Activated CD4-positive, CD25-positive, alpha-beta regulatory T cell treated with anti-CD3 and anti-CD28 coated beads, Interleukin-2, amount 50 U/mL, for 16 hours (primary cell): Measurements from ENCODE around the gene PACSIN3.
"Not testable (repeated sequence)": the region's sequence is repeated elsewhere in the genome, so short reads cannot be mapped to it uniquely, and the experiment has no call there.

Source experiments
- DNase-seq: peaks from one replicate; pipeline ENCODE4 v3.0.0-alpha.2; 2020; ENCODE audit warnings: low read depth, low spot score

Gene PACSIN3

DNA sequence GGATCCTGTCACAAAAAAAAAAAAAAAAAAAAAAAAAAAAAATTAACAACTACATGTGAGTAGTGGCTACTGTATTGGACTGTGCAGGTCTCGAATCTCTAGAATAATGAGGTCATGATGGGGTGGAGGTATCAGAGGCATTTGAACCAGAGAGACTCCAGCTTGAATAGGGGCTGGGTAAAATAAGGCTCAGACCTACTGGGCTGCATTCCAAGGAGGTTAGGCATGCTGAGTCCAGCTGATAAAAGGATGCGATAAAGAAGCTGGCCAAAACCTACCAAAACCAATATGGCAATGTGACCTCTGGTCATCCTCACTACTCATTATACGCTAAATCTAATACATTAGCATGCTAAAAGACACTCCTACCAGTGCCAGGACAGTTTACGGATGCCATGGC, 5.9 kb upstream of the PACSIN3 start:
- DNase-seq, result no peak

- not testable (repeated sequence) for DNase-seq
These were observed 4.9 kb upstream of the PACSIN3 start for GRCh38 chr11:47191137-47191536.

- no peak for DNase-seq
These were observed 3.0 kb upstream of the PACSIN3 start for GRCh38 chr11:47189100-47189834.

DNA sequence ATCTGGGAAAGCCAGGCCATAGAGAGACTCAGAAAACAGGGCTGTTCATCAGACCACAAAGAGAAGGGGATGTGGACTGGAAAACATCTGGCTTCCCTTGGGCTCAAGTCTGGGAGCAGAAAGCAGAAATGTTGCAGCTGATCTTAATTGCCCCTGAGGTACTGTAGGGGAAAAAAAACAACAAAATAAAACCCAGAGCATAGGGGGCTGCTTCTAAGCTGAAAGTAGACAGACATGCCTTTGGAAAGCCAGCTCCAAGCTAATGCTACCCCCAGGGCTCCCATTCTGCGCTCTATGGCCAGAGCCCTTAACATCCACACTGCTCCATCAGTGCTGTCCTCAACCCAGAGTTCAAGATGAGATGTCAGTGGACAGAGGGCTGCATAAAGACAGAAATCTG, 2.0 kb upstream of the PACSIN3 start:
- no peak for DNase-seq

DNA sequence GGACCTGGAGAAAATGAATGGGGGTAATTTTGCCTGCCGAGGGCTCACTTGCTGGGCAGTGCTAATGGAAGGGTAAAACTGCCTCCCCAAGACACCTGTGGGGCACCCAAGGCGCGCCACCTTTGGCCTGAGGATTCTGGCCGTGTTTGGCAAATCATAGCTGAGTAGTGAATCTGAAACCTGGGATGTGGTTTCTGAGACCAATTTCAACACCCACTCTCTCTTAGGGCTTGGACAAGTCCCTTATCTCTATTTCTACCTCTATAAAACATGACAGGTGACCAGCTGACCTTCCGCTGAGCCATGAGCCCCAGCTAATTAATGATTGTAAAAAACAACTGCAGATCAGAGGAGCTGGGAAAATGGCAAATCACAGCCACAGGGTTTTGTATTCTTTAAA, 1.5 kb upstream of the PACSIN3 start:
- no peak for DNase-seq

DNA sequence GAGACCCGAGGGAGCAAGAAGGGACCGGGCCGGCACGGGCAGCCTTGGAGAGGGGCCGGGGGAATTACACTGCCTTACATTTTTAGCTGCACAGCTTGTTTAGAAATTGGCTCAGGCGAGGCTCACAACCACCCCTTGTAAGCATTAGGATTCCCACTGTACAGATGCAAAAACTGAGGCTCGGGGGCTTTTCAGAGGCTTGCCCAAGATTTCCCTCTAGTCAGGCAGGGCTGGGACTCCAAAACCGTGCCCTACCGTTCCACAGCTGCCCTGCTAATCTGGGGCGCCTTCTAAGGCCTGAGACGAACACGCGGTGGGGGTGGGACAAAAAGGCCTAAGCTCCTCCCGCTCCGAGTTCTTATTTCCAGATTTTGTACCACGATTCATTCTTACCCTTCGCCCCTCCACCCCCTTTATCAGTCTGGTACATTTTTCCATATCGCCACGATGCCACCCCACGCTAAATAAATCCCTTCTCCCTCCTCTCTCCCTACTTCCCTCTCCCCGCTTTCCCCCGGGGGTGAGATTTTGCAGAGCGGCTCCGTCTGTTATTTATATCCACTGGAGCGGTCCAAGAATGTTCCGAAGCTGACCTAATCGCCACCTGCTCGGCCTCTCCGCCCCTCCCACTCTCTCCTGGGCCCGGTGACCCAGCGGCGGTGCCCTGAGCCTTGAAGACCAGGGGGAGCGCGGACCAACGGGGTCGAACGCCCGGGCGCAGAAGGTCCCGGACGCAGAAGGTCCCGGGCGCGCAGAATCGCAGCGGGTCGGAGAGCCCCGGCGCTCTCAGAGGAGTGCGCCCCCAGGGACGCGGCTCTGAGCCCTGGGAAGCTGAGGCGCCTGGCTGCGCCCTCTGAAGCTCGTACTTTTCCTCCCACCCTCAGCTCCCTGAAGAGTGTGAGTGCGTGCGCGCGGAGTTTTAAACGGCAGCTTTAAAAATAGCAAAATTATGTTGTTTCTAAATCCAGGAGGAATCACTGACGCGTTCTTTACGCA, 764 bp upstream of the PACSIN3 start:
- DNase-seq, result no peak

DNA sequence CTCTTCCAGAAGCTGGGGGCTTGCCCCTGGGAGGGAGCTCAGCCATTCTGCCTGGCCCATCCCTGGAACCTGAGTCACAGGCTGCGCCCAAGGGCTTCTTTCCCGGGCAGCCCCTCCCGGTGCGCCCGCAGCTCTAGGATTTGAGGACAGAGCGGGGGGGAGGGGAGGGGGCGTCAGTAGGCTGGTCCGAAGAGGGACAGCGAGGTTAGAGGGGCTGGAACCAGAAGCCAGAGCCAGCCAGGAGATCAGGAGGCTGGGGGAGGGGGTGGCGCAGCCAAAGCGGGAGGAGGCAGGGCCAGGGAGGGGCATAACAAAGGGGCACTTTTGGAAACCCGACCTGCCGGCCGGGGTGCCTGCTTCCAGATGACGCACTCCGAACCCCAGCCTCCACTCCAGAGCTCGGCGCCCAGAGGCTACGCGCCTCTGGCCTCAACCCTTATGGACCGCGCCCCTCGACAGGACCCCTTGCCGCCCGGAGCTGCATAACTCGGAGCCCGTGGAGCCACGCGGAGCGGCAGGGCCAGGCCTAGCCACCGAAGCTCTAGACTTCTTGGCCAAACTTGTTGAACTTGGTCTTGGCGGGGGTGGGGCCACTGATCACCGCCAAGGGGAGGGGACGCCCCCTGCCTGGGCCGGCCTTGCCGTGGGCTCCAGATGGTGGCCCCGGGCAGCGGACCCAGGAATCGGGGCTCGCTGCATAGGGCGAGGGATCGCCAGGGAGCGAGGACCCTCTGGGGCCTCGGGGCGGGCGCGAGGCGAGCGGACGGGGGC, 744 bp downstream of the PACSIN3 start:
- no peak for DNase-seq

DNA sequence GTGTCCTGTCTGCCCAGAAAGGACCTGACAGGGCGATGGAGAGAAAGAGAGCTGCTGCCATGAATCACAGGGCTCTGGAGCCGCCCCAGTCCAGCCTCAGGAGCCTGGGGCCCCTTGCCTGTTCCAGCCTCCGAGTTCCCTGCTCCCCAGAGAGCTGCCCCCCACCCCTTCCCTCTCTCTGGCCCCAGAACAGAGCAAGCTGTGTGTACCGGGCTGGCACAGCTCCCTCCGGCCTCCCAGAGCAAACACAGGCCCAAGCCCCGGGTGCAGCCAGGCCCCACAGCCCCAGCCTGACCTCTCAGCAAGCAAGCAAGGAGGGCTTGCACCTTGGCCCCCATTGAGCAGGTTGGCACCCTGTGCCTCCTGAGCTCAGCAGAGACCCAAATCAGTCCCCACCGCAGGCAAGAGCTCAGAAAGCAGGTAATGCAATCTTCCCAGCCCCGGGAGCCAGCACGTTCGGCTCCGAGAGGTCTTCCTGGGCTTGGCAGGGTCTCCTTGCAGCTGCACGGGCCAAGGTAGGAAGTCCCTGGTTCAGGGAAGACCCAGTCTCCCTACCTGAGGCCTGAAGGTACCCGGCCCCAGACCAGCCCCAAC, 1.4 kb downstream of the PACSIN3 start:
- no peak for DNase-seq

DNA sequence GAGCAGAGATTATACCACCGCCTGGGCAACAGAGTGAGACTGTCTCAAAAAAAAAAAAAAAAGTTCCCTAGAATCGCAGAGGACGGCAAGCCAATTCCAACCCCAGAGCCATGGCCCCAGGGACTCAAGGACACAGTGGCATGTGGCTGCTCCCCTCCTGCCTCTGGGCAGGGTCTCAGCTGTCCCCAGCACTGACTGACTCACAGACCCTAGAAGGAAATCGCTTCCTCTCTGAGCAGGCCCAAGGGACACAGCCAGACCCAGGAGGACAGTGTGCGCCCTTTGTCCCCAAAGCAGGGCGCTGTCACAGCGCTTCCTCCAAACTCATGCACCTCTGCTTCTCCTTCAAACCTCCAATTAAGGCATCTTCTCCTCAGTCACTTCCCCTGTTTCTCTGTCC, 2.3 kb downstream of the PACSIN3 start:
- DNase-seq, result no peak

DNA sequence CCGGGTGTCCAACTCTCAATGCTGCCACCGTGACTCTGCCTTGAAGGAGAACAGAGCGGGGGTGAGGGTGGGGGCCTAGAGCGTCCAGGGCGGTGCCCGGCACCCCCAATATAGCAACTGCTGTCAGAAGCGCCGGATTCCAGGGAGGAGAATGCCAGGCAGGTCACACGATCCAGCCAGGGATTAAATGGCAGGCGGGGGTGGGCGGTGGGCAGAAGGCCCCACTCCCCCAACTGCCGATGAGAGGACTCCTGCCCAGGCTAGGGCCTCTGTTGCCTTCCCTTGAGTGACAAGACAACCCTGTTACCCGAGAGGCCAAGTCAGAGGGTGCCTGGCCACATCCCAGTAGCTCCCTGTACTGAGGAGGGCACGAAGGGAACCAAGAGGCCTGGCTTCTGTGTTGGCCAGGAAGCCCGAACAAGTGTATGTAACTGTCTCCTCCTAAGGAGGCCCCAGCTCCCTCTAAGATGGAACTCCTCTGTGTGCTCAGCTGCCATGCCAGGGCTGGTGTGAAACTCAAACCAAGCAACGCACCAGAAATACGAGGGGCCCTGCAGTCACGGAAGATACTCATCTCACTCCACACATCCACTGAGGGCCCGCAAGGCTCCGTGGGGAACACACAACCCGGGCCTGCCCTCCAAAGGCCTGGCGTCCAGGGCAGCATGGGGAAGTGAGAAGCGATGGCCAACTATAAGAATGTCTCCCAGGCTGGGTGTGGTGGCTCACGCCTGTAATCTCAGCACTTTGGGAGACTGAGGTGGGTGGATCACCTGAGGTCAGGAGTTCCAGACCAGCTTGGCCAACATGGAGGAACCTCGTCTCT, 3.0 kb downstream of the PACSIN3 start:
- no peak for DNase-seq

DNA sequence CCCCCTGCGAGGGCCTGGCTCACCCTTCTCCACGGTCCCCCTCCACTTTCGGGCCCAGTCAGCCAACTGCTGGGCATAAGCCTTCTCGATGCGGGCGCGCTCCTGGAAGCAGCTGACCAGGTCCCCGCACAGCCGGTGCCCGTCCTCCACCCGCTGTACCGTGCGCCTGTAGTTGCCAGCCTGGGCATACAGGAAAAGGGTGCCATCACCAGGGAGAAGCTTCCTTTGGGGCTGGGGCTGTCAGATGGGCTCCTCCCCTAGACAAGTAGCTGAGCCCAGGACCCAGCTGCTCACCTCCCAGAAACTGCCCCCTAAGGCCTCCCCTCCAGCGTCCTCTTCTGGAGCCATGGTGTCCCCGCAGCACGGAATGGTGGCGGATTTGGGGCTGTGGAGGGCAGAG, 3.9 kb downstream of the PACSIN3 start:
- no peak for DNase-seq

GRCh38 chr11:47181271-47181670, 5.0 kb downstream of the PACSIN3 start:
- DNase-seq, result no peak

- DNase-seq, result no peak
These were observed 6.0 kb downstream of the PACSIN3 start for GRCh38 chr11:47180006-47180787.

DNA sequence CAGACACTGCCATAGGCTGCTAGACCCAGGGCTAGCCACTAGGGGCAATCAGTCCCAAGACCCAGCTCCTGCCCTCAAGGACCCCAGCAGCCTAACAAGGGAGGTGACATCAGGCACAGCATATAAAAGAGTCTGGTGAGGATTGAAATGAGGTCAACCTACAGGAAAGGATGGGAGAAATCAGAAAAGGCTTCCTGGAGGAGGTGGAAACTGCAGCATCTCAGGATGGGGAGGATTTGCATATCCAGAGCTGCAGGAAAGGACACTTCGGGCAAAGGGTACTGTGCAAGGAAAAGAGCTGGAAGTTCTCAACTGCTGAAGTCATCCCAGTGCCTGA, 6.6 kb downstream of the PACSIN3 start:
- no peak for DNase-seq

DNA sequence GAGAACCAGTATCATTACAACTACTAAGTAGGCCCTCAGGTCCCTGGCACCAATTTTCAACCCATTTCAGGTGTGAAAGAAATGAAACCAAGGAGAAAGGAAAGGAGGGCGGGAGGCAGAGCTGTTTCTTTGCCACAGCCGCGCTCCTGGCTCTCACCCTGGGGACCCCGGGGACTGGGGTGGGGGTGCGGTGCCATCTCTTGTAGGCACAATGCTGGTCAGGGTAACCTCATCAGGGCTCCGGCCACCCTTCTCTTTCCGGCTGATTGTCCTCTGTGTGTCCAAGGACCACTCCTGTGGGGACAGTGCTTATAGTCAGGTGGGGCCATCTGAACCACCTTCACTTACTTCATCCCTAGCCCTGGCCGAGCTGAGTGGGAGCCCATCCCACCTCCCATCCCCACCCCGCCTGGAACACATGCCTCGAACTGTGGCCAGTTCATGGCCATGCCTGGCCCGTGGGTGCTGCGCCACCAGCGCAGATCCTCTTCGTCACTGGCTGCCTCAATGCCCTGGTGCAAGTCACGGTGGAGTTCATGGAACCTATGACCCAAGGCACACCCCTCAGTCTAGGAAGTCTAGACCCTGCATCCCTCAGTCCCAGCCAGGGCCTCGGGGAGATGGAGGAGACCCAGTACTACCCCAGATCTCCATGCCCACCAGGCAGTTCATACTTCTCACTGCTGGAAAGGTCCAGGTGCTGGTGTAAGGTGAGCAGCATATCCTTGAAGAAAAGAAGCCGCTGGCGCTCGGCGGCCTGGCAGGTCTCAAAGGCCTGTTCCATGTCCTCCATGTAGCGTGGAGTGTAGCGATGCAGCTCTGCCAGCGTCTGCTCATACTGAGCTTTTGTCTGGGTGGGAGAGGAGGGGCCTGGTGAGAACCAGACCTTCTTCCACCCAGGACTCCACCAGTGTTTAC, 7.2 kb downstream of the PACSIN3 start:
- DNase-seq, result no peak

GRCh38 chr11:47178316-47178715, 7.9 kb downstream of the PACSIN3 start:
- no peak for DNase-seq

GRCh38 chr11:47177846-47178245, 8.4 kb downstream of the PACSIN3 start:
- no peak for DNase-seq

DNA sequence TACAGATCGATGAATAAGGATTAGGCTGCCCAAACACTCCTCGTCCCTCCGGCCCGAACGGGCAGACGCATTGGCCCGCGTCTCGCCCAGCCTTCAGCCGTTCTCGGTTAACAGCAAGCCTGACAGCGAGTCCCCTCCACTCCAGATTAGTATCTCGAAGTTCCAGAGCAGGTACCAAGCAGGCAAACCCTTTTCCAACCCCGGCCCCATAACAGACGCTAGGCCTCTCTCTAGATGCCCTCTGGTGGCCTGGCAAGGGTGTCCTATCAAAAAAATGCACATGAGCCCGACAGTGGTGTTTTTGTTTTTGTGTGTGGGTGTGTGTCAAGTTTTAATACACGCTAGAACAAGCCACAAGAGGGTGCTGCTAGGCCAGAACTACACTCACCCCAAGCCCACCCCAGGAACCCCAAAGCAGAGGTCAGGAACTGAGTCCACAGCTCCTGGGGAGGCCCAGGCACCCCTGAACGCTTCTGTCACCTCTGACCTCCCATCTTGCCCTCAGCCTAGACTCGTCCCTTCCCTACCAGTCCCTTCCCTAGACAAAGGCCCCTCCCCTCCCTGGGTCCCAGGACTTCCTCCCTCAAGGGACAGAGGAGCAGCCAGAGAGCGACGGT, 8.9 kb downstream of the PACSIN3 start:
- peak; percentile 67 for DNase-seq
